Cortex of kidney (tissue), 1 donor: Measurements from ENCODE around the gene TK2.
"Not testable (repeated sequence)": the region's sequence is repeated elsewhere in the genome, so short reads cannot be mapped to it uniquely, and the experiment has no call there.

Source experiments
- DNase-seq: peaks from one replicate; lab custom pipeline; 2025; lab: John Stamatoyannopoulos, UW

TK2 gene

GRCh38 chr16:66503030-66503429 lies 46.9 kb downstream of the TK2 start:
- no peak for DNase-seq

- no peak for DNase-seq
Measured at GRCh38 chr16:66502020-66502913, 47.7 kb downstream of the TK2 start.

GRCh38 chr16:66501563-66501962 lies 48.4 kb downstream of the TK2 start:
- not testable (repeated sequence) for DNase-seq

GRCh38 chr16:66497921-66498320 lies 52.0 kb downstream of the TK2 start:
- DNase-seq, result not testable (repeated sequence)

- not testable (repeated sequence) for DNase-seq
Measured at GRCh38 chr16:66496226-66496625, 53.7 kb downstream of the TK2 start.

GRCh38 chr16:66495440-66495839 lies 54.5 kb downstream of the TK2 start:
- DNase-seq, result no peak

GRCh38 chr16:66494916-66495315 lies 55.0 kb downstream of the TK2 start:
- no peak for DNase-seq

- no peak for DNase-seq
Measured at GRCh38 chr16:66493490-66494401, 56.2 kb downstream of the TK2 start.

GRCh38 chr16:66491716-66492064 lies 58.2 kb downstream of the TK2 start:
- DNase-seq, result no peak

- DNase-seq, result no peak
Measured at GRCh38 chr16:66490774-66491715, 58.9 kb downstream of the TK2 start.

GRCh38 chr16:66489818-66490217 lies 60.1 kb downstream of the TK2 start:
- no peak for DNase-seq

GRCh38 chr16:66489385-66489784 lies 60.5 kb downstream of the TK2 start:
- no peak for DNase-seq

GRCh38 chr16:66488505-66488904 lies 61.4 kb downstream of the TK2 start:
- no peak for DNase-seq

- DNase-seq, result no peak
Measured at GRCh38 chr16:66487580-66488275, 62.2 kb downstream of the TK2 start.

- no peak for DNase-seq
Measured at GRCh38 chr16:66486773-66487579, 62.9 kb downstream of the TK2 start.

GRCh38 chr16:66486199-66486772 lies 63.6 kb downstream of the TK2 start:
- DNase-seq, result no peak

GRCh38 chr16:66485376-66485775 lies 64.5 kb downstream of the TK2 start:
- DNase-seq, result no peak

GRCh38 chr16:66484453-66485213 lies 65.3 kb downstream of the TK2 start:
- no peak for DNase-seq
